Calu3 (cell line): ENCODE data around the gene ARRDC2. TPM values are rescaled to one million over a fixed set of nuclear protein-coding genes. Genes with fewer than 3 reads are reported as not detected.

Source experiments
- BruUV-seq: library from RNA; stranded (reverse); fragments of 400-500 nt; replicated peaks from 2 replicates; lab custom pipeline; 2021; lab: Mats Ljungman, UMichigan
- CTCF ChIA-PET: fragments of 300-600 bp; sonication (Branson Sonifier 250); formaldehyde crosslinking; loops from one replicate; lab custom pipeline; 2022; ENCODE audit warnings: antibody characterized with exemption; lab: Charles Lee
- DNase-seq: peaks from one replicate; pipeline ENCODE4 v3.0.0; 2022
- H3K27ac Mint-ChIP-seq: one replicate; pipeline ENCODE4 v1.8.0; 2022; ENCODE audit warnings: mixed read lengths; ENCODE audit not compliant: unreplicated experiment
- H3K27me3 Mint-ChIP-seq: one replicate; pipeline ENCODE4 v1.8.0; 2022; ENCODE audit warnings: mixed read lengths; ENCODE audit not compliant: unreplicated experiment
- H3K36me3 Mint-ChIP-seq: one replicate; pipeline ENCODE4 v1.8.0; 2022; ENCODE audit warnings: mild to moderate bottlenecking, moderate library complexity, mixed read lengths; ENCODE audit not compliant: insufficient read depth, unreplicated experiment
- H3K4me1 Mint-ChIP-seq: one replicate; pipeline ENCODE4 v1.8.0; 2022; ENCODE audit warnings: mild to moderate bottlenecking, low read depth, mixed read lengths; ENCODE audit not compliant: unreplicated experiment
- H3K4me3 Mint-ChIP-seq: one replicate; pipeline ENCODE4 v1.8.0; 2022; ENCODE audit warnings: mild to moderate bottlenecking, low read depth, moderate library complexity, mixed read lengths; ENCODE audit not compliant: unreplicated experiment
- H3K9me3 Mint-ChIP-seq: one replicate; pipeline ENCODE4 v1.8.0; 2022; ENCODE audit warnings: low read depth, mixed read lengths; ENCODE audit not compliant: unreplicated experiment
- intact Hi-C: fragments of 100-400 bp; cut with micrococcal nuclease; formaldehyde crosslinking; loops from one replicate; pipeline ENCODE4 v1.10.0; 2022; ENCODE audit not compliant: unreplicated experiment
- total RNA-seq: library from RNA; stranded (reverse); gene quantifications from 2 replicates; pipeline ENCODE4 v1.2.3, GENCODE V29; 2022
- TF ChIP-seq, protein P1 (sequence below): fragments of 200-600 bp; IDR thresholded peaks from one replicate; pipeline ENCODE4 v1.8.0; 2022; ENCODE audit warnings: antibody characterized with exemption; ENCODE audit not compliant: unreplicated experiment

Gene ARRDC2
- total RNA-seq, 1 experiment from 2014 or later: 15.8 TPM

GRCh38 chr19:17966129-17966483 lies 41.9 kb upstream of the ARRDC2 start:
- CTCF ChIA-PET: no interaction called here
- no TSS peak for BruUV-seq
- Mint-ChIP-seq H3K27ac (no peak overlapping the region), H3K27me3 (peaks cover 65% of the 10 kb centered on the region), H3K4me3 (no peak overlapping the region), H3K4me1 (peaks cover 10% of the 10 kb centered on the region), H3K36me3 (no peaks in the 10 kb centered on the region), H3K9me3 (no peaks in the 10 kb centered on the region)
- TF ChIP-seq, protein P1, sequence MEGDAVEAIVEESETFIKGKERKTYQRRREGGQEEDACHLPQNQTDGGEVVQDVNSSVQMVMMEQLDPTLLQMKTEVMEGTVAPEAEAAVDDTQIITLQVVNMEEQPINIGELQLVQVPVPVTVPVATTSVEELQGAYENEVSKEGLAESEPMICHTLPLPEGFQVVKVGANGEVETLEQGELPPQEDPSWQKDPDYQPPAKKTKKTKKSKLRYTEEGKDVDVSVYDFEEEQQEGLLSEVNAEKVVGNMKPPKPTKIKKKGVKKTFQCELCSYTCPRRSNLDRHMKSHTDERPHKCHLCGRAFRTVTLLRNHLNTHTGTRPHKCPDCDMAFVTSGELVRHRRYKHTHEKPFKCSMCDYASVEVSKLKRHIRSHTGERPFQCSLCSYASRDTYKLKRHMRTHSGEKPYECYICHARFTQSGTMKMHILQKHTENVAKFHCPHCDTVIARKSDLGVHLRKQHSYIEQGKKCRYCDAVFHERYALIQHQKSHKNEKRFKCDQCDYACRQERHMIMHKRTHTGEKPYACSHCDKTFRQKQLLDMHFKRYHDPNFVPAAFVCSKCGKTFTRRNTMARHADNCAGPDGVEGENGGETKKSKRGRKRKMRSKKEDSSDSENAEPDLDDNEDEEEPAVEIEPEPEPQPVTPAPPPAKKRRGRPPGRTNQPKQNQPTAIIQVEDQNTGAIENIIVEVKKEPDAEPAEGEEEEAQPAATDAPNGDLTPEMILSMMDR: no peak
- DNase-seq: no peak
- intact Hi-C loops: no loop called here

DNA sequence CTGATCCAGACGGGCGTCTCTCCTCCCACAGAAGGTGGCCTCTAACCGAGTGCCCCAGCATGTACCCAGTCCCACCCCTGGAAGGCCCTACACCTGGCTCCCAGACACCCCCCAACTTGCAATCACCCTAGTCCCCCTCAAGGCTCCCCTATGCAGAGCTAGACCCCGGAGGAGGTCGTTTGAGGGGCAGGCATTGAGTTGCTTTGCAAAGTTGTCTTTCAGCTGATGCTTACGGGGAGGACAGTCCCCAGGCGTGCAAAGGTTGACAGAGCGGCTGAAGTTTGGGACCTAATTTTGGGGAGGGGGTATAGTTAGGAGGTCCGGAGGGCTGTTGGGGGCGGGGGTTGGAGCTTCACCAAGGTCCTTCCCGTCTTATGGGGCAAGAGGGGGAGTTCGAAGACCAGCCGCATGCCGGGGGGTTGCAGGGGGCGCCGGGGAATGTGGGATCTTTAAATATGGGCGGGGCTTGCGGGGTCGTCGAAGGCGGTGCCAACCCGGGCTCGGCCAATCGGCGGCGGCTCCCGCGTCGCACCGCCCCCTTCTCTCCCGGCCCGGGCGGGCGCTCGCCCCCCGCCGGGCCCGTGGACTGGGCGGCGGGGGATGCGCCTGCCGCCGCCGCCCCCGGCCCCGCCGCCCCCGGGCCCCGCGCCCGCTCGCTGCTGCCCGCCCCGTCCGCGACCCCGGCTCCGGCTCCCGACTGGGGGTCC lies 41.3 kb upstream of the ARRDC2 start, which contains the start of gene KCNN1:
KCNN1 (plus strand) TSS at position 558 of the 707 bp plus-strand sequence. CDS start 6,782 bp downstream, outside the sequence.
- Mint-ChIP-seq H3K27ac (no peak within 1 kb of the TSS), H3K4me3 (no peak within 1 kb of the TSS), H3K36me3 (no peaks in the 10 kb centered on the region), H3K9me3 (no peaks in the 10 kb centered on the region), H3K27me3 (peaks cover 59% of the 10 kb centered on the region), H3K4me1 (peaks cover 10% of the 10 kb centered on the region)
- intact Hi-C loops: no loop called here
- CTCF ChIA-PET: no interaction called here
- DNase-seq: no peak
- TF ChIP-seq, protein P1: no peak
- BruUV-seq: no TSS peak

- Mint-ChIP-seq H3K27me3 (peaks cover 52% of the 10 kb centered on the region), H3K27ac (no peak overlapping the region), H3K9me3 (no peaks in the 10 kb centered on the region), H3K4me3 (no peak overlapping the region), H3K36me3 (no peaks in the 10 kb centered on the region), H3K4me1 (peaks cover 10% of the 10 kb centered on the region)
- no TSS peak for BruUV-seq
- CTCF ChIA-PET: no interaction called here
- TF ChIP-seq, protein P1: no peak
- intact Hi-C loops: no loop called here
- DNase-seq: no peak
Observed at GRCh38 chr19:17967257-17968051, 40.5 kb upstream of the ARRDC2 start.

- Mint-ChIP-seq H3K27ac (no peak overlapping the region), H3K36me3 (no peaks in the 10 kb centered on the region), H3K4me3 (no peak overlapping the region), H3K4me1 (peaks cover 10% of the 10 kb centered on the region), H3K9me3 (no peaks in the 10 kb centered on the region), H3K27me3 (peaks cover 46% of the 10 kb centered on the region)
- CTCF ChIA-PET: no interaction called here
- intact Hi-C loops: no loop called here
- TF ChIP-seq, protein P1: no peak
- no peak for DNase-seq
- BruUV-seq: no TSS peak
Observed at GRCh38 chr19:17968362-17968761, 39.6 kb upstream of the ARRDC2 start.
